LNCaP clone FGC (cell line): Measurements from ENCODE around the gene TOLLIP.

Experiments used
- DNase-seq: peaks from one replicate; pipeline ENCODE4 v3.0.0-alpha.2; 2011; ENCODE audit warnings: low read depth
- H3K4me3 ChIP-seq: 2 replicates; pipeline ENCODE4 v1.5.1; 2011; ENCODE audit warnings: mild to moderate bottlenecking, low read depth, low read length, control low read depth
- TF ChIP-seq, protein P1 (sequence below): IDR thresholded peaks from 2 replicates; pipeline ENCODE4 v1.5.1; 2012; ENCODE audit warnings: mild to moderate bottlenecking; ENCODE audit not compliant: control insufficient read depth, insufficient read depth; ENCODE audit errors: extremely low read depth

The TOLLIP gene

GRCh38 chr11:1234054-1234720 is 75.2 kb downstream of the TOLLIP start:
- DNase-seq, result no peak
- TF ChIP-seq, protein P1, sequence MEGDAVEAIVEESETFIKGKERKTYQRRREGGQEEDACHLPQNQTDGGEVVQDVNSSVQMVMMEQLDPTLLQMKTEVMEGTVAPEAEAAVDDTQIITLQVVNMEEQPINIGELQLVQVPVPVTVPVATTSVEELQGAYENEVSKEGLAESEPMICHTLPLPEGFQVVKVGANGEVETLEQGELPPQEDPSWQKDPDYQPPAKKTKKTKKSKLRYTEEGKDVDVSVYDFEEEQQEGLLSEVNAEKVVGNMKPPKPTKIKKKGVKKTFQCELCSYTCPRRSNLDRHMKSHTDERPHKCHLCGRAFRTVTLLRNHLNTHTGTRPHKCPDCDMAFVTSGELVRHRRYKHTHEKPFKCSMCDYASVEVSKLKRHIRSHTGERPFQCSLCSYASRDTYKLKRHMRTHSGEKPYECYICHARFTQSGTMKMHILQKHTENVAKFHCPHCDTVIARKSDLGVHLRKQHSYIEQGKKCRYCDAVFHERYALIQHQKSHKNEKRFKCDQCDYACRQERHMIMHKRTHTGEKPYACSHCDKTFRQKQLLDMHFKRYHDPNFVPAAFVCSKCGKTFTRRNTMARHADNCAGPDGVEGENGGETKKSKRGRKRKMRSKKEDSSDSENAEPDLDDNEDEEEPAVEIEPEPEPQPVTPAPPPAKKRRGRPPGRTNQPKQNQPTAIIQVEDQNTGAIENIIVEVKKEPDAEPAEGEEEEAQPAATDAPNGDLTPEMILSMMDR, result no peak
- no peak overlapping the region for H3K4me3 ChIP-seq

GRCh38 chr11:1233351-1234053 is 75.9 kb downstream of the TOLLIP start:
- DNase-seq, result no peak
- H3K4me3 ChIP-seq, result no peak overlapping the region
- TF ChIP-seq, protein P1, result peak; percentile 39

DNA sequence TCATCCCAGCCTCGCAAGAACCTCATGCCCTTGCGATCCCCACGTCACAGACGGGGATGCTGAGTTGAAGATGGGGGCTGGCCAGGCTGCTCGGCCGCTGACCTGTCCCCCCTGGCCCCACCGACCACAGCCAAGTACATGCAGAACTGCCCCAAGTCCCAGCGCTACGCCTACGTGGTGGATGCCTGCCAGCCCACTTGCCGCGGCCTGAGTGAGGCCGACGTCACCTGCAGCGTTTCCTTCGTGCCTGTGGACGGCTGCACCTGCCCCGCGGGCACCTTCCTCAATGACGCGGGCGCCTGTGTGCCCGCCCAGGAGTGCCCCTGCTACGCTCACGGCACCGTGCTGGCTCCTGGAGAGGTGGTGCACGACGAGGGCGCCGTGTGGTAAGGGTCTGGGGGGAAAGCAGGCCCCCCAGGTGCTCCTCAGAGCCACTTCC is 76.5 kb downstream of the TOLLIP start:
- TF ChIP-seq, protein P1, result no peak
- no peak overlapping the region for H3K4me3 ChIP-seq
- no peak for DNase-seq

DNA sequence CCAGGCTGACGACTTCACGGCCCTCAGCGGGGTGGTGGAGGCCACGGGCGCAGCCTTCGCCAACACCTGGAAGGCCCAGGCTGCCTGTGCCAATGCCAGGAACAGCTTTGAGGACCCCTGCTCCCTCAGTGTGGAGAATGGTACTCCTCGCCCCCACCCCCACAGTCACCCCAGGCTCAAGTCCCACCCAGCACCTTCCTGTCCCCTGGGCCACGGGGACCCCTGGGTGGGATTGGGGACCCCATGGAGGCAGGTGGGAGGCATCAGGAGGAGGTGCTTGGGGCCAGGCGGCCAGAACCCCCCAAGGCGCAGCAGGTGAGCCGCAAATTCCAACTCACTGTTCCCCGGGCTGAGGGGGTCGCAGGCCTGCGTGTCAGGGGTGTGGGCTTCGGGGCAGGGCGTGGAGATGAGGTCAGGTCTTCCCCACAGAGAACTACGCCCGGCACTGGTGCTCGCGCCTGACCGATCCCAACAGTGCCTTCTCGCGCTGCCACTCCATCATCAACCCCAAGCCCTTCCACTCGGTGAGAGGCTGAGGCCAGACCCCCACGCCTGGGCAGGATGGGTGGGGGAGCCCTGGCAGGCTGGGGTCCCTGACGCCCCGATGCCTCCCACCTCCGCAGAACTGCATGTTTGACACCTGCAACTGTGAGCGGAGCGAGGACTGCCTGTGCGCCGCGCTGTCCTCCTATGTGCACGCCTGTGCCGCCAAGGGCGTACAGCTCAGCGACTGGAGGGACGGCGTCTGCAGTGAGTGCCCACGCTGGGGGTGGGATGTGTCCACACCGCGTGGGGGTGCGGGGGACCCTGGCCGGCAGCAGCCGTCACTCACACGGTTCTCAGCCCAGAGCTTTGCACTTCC is 77.2 kb downstream of the TOLLIP start:
- DNase-seq, result no peak
- TF ChIP-seq, protein P1, result no peak
- no peak overlapping the region for H3K4me3 ChIP-seq

- no peak overlapping the region for H3K4me3 ChIP-seq
- TF ChIP-seq, protein P1, result no peak
- DNase-seq, result no peak
Measured at GRCh38 chr11:1231396-1232020, 77.9 kb downstream of the TOLLIP start.
